Nephron (organoid): ENCODE measurements around the gene DMRTC1B.
"Not testable (repeated sequence)": the region's sequence is repeated elsewhere in the genome, so short reads cannot be mapped to it uniquely, and the experiment has no call there.

Experiments used
- H3K27ac Mint-ChIP-seq, 3 experiments: 2 replicates each; pipeline ENCODE4 v1.8.0; 2020; ENCODE audit warnings: mixed read lengths in 3 of 3, mild to moderate bottlenecking in 2 of 3, moderate library complexity in 1 of 3
- H3K27me3 Mint-ChIP-seq: 2 replicates; pipeline ENCODE4 v1.8.0; 2021; ENCODE audit warnings: low read depth, mild to moderate bottlenecking, moderate library complexity, mixed read lengths
- H3K36me3 Mint-ChIP-seq: 2 replicates; pipeline ENCODE4 v1.8.0; 2020; ENCODE audit warnings: low read depth, mixed read lengths
- H3K4me1 Mint-ChIP-seq: 2 replicates; pipeline ENCODE4 v1.8.0; 2020; ENCODE audit warnings: mixed read lengths
- H3K4me3 Mint-ChIP-seq, 3 experiments: 2 replicates each; pipeline ENCODE4 v1.8.0; 2020; ENCODE audit warnings: mild to moderate bottlenecking in 3 of 3, mixed read lengths in 3 of 3, moderate library complexity in 2 of 3
- H3K9me3 Mint-ChIP-seq: 2 replicates; pipeline ENCODE4 v1.8.0; 2020; ENCODE audit warnings: mixed read lengths
- CTCF ChIP-seq, 3 experiments: fragments of 200-600 bp; sonication (generic); IDR thresholded peaks; one replicate each; pipeline ENCODE4 v1.5.0; 2021; ENCODE audit warnings: antibody characterized with exemption in 3 of 3; ENCODE audit not compliant: unreplicated experiment in 3 of 3

DMRTC1B gene

GRCh38 chrX:72776653-72777466 lies at the start of gene DMRTC1B:
DMRTC1B (plus strand) TSS chrX:72776890; CDS start chrX:72845136, 68,246 bp downstream.
- not testable (repeated sequence) for H3K4me3 Mint-ChIP-seq, H3K9me3 Mint-ChIP-seq, H3K27me3 Mint-ChIP-seq, H3K4me1 Mint-ChIP-seq, H3K27ac Mint-ChIP-seq, H3K36me3 Mint-ChIP-seq

GRCh38 chrX:72727846-72728245 lies 48.8 kb upstream of the DMRTC1B start:
- Mint-ChIP-seq H3K36me3 (no peaks in the 10 kb centered on the region), H3K27ac (no peak overlapping the region), H3K27me3 (peaks cover 3% of the 10 kb centered on the region), H3K4me3 (no peak overlapping the region), H3K4me1 (no peaks in the 10 kb centered on the region), H3K9me3 (peaks cover 6% of the 10 kb centered on the region)
- TF ChIP-seq CTCF (IDR thresholded peaks at IDR 0.05; ENCODE audit: unreplicated experiment in 3 of 3), result no peak

- peaks cover 30% of the 10 kb centered on the region for H3K9me3 Mint-ChIP-seq
- H3K4me3 Mint-ChIP-seq, H3K36me3 Mint-ChIP-seq, H3K4me1 Mint-ChIP-seq, H3K27ac Mint-ChIP-seq, H3K27me3 Mint-ChIP-seq: not testable (repeated sequence)
Observed at GRCh38 chrX:72733636-72734035, 43.1 kb upstream of the DMRTC1B start.

GRCh38 chrX:72735561-72735960 lies 41.1 kb upstream of the DMRTC1B start:
- no peak for TF ChIP-seq CTCF (IDR thresholded peaks at IDR 0.05; ENCODE audit: unreplicated experiment in 3 of 3)

GRCh38 chrX:72745546-72745945 lies 31.1 kb upstream of the DMRTC1B start:
- H3K27me3 Mint-ChIP-seq, H3K4me1 Mint-ChIP-seq, H3K36me3 Mint-ChIP-seq, H3K4me3 Mint-ChIP-seq, H3K27ac Mint-ChIP-seq, H3K9me3 Mint-ChIP-seq: not testable (repeated sequence)

More at GRCh38 chrX:72735561-72735960, 41.1 kb upstream of the DMRTC1B start:
- H3K27me3 Mint-ChIP-seq, result no peaks in the 10 kb centered on the region
- no peaks in the 10 kb centered on the region for H3K36me3 Mint-ChIP-seq
- H3K4me3 Mint-ChIP-seq, result no peak overlapping the region
- peaks cover 28% of the 10 kb centered on the region for H3K9me3 Mint-ChIP-seq
- no peaks in the 10 kb centered on the region for H3K4me1 Mint-ChIP-seq
- no peak overlapping the region for H3K27ac Mint-ChIP-seq

- H3K27me3 Mint-ChIP-seq, H3K27ac Mint-ChIP-seq, H3K9me3 Mint-ChIP-seq, H3K4me3 Mint-ChIP-seq, H3K36me3 Mint-ChIP-seq, H3K4me1 Mint-ChIP-seq: not testable (repeated sequence)
Observed at GRCh38 chrX:72748545-72748944, 28.1 kb upstream of the DMRTC1B start.

- not testable (repeated sequence) for H3K9me3 Mint-ChIP-seq
Observed at GRCh38 chrX:72760454-72760853, 16.2 kb upstream of the DMRTC1B start.

GRCh38 chrX:72777467-72777790 lies 739 bp downstream of the DMRTC1B start:
- H3K36me3 Mint-ChIP-seq, H3K27me3 Mint-ChIP-seq, H3K4me3 Mint-ChIP-seq, H3K9me3 Mint-ChIP-seq, H3K4me1 Mint-ChIP-seq, H3K27ac Mint-ChIP-seq: not testable (repeated sequence)

More at GRCh38 chrX:72760454-72760853, 16.2 kb upstream of the DMRTC1B start:
- not testable (repeated sequence) for H3K4me3 Mint-ChIP-seq, H3K36me3 Mint-ChIP-seq, H3K4me1 Mint-ChIP-seq, H3K27me3 Mint-ChIP-seq, H3K27ac Mint-ChIP-seq

GRCh38 chrX:72778146-72778545 lies 1.5 kb downstream of the DMRTC1B start:
- not testable (repeated sequence) for H3K36me3 Mint-ChIP-seq, H3K27me3 Mint-ChIP-seq, H3K27ac Mint-ChIP-seq, H3K4me1 Mint-ChIP-seq, H3K9me3 Mint-ChIP-seq, H3K4me3 Mint-ChIP-seq

GRCh38 chrX:72782560-72782959 lies 5.9 kb downstream of the DMRTC1B start, which contains the start of gene FAM236B:
FAM236B (minus strand) TSS chrX:72782660; CDS start chrX:72782560, 100 bp downstream.
- H3K4me1 Mint-ChIP-seq, H3K9me3 Mint-ChIP-seq, H3K27ac Mint-ChIP-seq, H3K36me3 Mint-ChIP-seq, H3K27me3 Mint-ChIP-seq, H3K4me3 Mint-ChIP-seq: not testable (repeated sequence)

GRCh38 chrX:72783365-72783936 lies 6.8 kb downstream of the DMRTC1B start:
- H3K36me3 Mint-ChIP-seq, H3K9me3 Mint-ChIP-seq, H3K27ac Mint-ChIP-seq: not testable (repeated sequence)

GRCh38 chrX:72783964-72784363 lies 7.3 kb downstream of the DMRTC1B start:
- not testable (repeated sequence) for H3K4me3 Mint-ChIP-seq, H3K27ac Mint-ChIP-seq, H3K4me1 Mint-ChIP-seq, H3K36me3 Mint-ChIP-seq, H3K27me3 Mint-ChIP-seq, H3K9me3 Mint-ChIP-seq

More at GRCh38 chrX:72783365-72783936, 6.8 kb downstream of the DMRTC1B start:
- H3K4me3 Mint-ChIP-seq, H3K4me1 Mint-ChIP-seq, H3K27me3 Mint-ChIP-seq: not testable (repeated sequence)

- not testable (repeated sequence) for H3K4me1 Mint-ChIP-seq, H3K27me3 Mint-ChIP-seq, H3K36me3 Mint-ChIP-seq, H3K9me3 Mint-ChIP-seq, H3K4me3 Mint-ChIP-seq, H3K27ac Mint-ChIP-seq
Observed at GRCh38 chrX:72788142-72788541, 11.5 kb downstream of the DMRTC1B start.
